SKM-1 (cell line): Measurements from ENCODE around the gene SUB1.
A peak's percentile ranks its signal among the peaks of the same experiment; 100 is the strongest.
"Not testable (repeated sequence)": the region's sequence is repeated elsewhere in the genome, so short reads cannot be mapped to it uniquely, and the experiment has no call there.

ENCODE experiments used
- DNase-seq: peaks from one replicate; lab custom pipeline; 2025; ENCODE audit not compliant: unreplicated experiment; lab: John Stamatoyannopoulos, UW

Gene SUB1

DNA sequence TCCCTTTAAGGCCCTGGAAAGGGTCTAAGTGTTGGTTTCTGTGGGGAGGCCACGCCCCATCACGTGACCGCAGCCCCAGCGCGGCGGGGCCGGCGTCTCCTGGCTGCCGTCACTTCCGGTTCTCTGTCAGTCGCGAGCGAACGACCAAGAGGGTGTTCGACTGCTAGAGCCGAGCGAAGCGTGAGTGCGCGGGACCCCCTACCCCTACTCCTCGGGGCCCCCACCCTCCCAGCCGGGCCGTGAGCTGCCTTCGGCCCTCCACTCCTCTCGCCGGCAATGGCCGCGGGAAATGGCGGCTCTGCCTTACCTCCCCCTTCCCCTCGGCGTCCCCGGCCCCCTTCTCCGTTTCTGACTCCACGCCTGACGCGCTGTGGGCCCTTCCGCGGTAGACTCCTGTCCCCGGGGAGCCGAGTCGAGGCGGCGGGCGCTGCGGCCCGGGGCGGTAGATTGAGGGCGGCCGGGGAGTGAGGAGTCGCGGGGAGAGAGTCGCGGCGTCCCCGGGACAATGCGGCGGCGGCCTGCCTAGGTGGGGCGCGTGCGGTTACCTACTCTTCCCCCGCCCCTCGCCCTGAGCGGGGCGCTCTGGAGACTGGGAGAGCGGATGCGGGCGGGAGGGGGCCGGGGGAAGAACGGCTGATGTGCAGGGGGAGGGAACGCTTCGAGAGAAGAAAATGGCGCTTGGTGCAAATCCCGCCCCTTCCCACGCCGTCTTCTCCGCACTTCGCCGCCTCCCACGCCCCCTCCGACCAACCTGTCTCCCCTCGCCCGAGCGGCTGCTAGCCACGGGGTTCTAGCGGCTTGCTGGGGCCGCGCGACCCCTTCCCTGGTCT lies at the start of gene SUB1:
TSS of gene SUB1 (plus strand) at position 112 of the 830 bp plus-strand sequence. CDS start 2,956 bp downstream, outside the sequence.
- DNase-seq: peak; percentile 89

GRCh38 chr5:32536246-32536645 lies 49.1 kb upstream of the SUB1 start:
- DNase-seq: no peak

- not testable (repeated sequence) for DNase-seq
Measured at GRCh38 chr5:32537437-32538029, 47.8 kb upstream of the SUB1 start.

- DNase-seq: no peak
Measured at GRCh38 chr5:32538031-32538547, 47.3 kb upstream of the SUB1 start.

DNA sequence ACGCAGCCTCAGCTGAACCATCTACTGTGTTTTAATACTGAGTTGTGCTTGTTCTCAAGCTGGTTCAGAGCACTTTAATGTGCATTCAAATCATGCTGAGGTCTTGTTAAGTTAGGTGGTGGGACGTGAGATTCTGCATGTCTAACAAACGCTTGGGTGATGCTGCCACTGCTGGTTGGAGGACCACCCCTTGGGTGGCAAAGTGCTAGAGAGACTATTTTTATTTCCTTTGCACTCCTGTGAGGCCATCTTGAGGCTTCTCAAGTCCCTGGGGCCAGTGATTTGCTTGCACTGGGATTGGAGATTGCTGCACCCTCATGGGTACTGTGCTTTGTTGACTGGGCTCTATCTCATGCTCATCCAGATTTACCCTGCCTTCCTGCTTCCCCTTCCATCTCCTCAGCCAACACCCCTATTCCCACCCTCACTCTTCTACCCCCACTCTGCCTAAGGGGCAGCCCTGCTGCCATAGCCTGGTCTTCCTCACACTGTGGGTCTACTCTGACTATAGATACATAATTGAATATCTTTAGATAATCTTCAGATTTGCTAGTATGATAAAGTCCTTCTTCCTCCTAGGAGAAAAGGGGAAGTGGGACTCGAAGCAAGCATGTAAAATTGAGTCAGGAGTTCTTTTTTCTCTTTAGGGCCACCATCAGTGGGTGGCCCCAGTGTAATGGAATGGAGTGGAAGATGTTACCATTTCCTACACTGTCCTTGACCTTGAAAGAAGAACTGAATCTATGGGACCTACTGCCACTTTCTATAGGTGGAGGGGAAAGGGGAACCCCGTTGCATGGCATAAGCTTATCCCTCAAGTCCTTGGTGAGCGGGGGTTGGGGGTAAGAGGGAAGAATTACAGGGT lies 45.1 kb upstream of the SUB1 start:
- DNase-seq: peak; percentile 63

GRCh38 chr5:32541241-32541640 lies 44.1 kb upstream of the SUB1 start:
- no peak for DNase-seq

GRCh38 chr5:32542216-32543059 lies 42.9 kb upstream of the SUB1 start:
- no peak for DNase-seq

GRCh38 chr5:32543291-32543690 lies 42.1 kb upstream of the SUB1 start:
- DNase-seq: no peak

GRCh38 chr5:32545102-32545800 lies 40.1 kb upstream of the SUB1 start:
- DNase-seq: no peak

DNA sequence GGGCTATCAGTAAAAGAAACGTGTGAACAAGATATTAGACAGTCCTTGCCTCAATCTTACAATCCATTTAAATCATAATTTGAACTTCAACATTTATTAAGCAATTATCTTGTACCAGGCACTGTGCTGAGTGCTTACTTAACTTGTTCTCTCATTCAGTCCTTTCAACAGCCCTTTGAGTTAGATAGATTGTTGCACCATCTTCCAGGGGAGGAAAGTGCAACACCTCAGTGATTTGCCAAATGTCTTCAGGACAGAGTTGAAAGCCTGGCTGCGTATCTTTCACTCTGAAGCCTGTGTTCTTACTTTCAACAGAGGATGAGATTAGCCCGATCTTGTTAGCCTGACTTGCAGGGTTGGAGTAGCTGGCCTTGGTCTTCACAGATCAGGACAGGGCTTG lies 34.2 kb upstream of the SUB1 start:
- no peak for DNase-seq

DNA sequence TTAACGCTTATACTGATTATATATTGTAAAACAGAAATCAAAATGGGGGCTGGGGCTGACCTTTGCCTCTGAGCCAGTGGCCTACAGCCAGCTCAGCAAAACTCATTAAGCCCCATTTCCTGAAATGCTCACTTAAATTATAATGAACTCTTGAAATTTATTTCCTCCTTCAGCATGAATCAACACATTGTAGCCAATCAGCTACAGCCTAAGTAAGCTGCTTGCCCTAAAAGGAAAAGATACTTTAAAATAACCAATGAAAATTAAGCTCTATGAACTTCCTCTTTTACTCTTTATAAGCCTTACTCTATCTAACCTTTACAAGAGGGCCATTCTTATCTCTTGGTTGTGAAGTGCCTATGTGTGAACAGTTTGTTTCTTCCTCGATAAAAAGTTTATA lies 33.5 kb upstream of the SUB1 start:
- DNase-seq: no peak

GRCh38 chr5:32552491-32552890 lies 32.9 kb upstream of the SUB1 start:
- DNase-seq: not testable (repeated sequence)

DNA sequence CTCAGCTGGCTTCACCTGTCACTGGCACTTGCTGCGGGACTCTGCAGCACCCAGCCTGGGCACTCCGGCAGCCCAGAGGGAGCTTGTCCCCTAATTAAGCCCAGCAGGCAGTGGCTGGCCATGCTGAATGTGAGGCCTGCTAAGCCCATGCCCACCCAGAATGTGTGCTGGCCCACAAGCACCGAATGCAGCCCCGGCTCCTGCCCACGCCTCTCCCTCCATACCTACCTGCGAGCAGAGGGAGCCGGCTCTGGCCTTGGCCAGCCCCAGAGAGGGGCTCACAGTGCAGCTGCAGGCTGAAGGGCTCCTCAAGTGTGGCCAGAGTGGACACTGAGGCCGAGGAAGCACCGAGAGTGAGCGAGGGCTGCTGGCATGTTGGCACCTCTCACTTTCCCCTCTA lies 32.4 kb upstream of the SUB1 start:
- no peak for DNase-seq

DNA sequence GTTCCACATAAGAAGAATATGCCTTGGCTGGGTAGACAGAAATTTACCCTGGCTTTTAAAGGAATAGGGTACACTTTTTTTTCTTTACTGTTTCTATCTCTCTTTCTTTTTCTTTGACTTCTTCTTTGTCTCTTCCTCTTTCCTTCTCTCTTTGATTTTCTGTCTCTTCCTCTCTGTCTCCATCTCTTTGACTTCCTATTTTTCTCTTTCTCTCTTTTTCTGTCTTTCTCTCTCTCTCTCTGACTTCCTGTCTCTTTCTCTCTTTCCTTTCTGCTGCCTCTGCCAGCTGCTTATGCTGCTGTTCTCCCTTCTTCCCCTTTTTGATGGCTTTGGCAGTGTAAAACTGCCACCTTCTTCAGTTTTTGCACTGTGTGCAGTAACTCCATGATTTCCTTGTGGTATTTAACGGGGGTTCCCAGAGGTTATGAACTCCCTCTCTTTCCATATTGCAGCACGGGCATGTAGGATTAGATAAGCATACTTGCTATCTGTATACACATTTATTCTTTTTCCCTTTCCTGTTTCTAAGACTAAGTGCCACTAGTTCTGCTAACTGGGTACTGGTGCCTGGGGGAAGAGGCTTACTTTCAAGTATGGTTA lies 31.1 kb upstream of the SUB1 start:
- DNase-seq: not testable (repeated sequence)

- DNase-seq: not testable (repeated sequence)
Measured at GRCh38 chr5:32556543-32556942, 28.8 kb upstream of the SUB1 start.

GRCh38 chr5:32559411-32559810 lies 25.9 kb upstream of the SUB1 start:
- no peak for DNase-seq

GRCh38 chr5:32559921-32560320 lies 25.4 kb upstream of the SUB1 start:
- no peak for DNase-seq

- no peak for DNase-seq
Measured at GRCh38 chr5:32562056-32562455, 23.3 kb upstream of the SUB1 start.

DNA sequence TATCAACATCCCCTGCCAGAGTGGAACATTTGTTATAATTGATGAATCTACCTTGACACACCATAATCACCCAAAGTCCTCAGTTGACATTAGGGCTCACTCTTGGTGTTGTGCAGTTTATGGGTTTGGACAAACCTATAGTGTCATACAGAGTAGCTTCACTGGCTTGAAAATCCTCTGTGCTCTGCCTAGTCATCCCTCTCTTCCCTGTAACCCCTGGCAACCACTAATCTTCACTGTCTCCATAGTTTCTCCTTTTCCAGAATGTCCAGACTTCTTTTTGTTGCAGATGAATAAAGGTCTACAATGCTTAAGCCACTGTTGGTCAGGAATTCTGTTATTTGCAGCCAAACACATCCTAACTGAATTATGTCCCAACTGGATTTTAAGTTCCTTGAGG lies 22.5 kb upstream of the SUB1 start:
- DNase-seq: no peak
